GM19193 (cell line): ENCODE results near the gene GAL3ST1.

Source experiments
- POLR2A ChIP-seq: IDR thresholded peaks from 4 replicates; pipeline ENCODE4 v1.6.1; 2011; ENCODE audit not compliant: insufficient read depth, insufficient read length; ENCODE audit errors: extremely low read depth

The GAL3ST1 gene

DNA sequence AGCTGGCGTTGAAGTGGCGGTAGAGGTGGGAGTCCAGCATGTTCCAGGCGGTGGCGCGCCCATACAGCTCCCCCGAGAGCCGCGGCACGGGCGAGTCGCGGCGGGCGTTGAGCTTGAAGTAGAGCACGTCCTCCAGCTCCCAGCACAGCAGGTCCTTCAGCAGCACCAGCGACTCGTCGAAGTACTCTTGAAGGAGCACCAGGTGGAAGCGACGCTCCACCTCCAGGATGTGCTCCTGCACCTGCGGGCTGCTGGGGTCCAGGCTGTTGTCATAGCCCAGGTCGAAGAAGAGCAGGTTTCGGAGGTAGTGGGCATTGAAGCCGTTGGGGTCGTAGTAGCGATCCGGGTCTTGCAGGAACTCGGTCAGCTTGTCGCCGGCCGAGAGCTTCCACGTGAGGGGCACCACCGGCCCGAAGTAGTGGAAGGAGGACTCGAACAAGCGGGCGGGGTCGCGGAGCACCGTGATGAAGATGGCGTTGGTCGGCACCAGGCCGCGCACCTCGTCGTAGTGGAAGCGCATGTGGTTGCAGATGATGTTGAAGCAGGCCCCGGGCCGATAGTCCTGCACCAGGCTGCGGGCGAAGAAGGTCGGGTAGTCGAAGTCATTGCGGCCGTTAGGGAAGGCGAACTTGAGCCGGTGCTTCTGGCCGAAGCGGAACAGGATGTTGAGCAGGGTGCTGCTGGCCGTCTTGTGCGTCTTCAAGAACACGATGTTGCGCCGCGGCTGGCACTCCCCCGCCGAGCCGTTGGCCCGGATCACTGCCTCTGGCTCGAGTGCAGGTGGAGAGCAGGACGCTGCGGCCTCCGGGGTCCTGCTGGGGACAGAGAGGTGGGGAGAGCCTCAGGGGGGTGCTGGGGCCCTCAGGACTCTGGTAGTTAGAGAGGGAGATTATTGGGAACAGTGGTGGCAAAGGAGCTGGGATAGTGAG lies 18.9 kb downstream of the GAL3ST1 start:
- TF ChIP-seq POLR2A: no peak

DNA sequence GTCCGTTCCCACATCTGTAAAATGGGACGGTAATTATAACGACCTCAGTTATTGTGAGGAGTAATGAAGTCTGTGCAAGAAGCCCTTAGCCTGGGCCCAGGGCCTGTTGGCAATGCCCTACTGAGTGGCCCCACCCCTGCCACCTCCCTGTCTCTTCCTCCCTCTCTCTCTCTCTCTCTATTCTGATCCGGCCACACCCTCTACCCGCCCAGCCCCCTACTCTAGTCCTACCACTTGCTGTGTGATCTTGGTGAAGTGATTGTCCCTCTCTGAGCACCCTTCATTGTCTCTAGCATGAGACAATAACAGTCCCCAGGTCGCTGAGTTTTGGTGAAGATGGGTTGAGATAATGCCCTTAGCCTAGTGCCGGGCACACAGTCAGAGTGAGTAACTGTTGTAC lies 20.5 kb downstream of the GAL3ST1 start:
- no peak for TF ChIP-seq POLR2A

DNA sequence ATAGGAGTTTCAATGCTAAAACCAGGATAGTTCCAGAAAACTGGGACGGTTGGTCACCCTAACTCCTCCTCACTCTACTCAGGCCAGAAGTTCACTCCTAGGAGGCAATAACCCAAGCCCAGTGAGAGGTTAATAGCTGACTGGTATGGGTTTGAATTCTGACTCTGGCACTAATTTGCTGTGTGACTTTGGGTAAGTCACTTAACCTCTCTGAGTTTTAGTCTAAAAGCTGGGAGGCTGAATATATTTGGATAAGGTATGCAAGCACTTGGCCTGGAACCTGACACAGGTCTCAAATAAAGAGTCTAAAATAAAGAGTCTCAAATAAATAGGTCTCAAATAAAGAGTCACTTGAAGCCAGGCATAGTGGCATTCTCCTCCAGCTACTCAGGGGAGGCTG lies 21.7 kb downstream of the GAL3ST1 start:
- TF ChIP-seq POLR2A: no peak

DNA sequence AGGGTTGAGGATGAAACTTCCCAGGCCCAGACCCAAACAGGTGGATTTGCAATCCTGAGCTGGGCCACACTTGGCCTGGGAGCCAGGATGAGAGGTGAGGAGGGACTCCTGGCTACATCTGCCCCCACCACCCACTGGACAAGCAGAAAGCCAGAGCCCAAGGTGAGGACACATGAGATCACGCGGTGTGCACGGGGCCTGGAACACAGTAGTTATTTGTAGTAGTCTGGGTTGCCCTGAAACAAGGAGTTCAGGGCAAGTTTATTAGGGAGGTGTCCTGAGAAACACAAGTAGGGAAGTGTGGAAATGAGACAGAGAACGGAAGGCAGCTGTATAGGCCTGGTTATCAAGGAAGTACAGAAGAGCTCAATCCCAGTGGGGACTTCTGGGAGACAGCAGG lies 27.3 kb downstream of the GAL3ST1 start:
- no peak for TF ChIP-seq POLR2A

DNA sequence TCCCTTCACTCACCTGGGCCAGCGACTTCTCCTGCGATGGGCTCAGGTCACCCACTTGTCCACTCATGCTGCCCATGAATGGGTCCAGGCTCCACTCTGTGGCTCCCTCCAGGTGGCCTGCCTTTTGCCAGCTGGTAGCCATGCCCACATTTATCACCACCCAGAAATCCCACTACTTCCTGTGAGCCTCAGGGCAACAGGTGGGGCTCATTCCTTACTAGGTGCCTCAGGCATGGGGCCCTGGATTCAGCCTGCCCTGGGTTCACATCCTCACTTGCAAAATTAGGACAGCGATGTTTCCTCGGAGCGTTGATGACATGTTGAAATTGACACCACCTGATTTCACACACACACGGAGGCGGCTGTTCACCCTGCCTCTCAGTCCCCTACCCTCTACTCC lies 27.8 kb downstream of the GAL3ST1 start, which contains the start of gene SEC14L6:
TSS of gene SEC14L6 (minus strand) at position 126 of the 400 bp plus-strand sequence. CDS start at position 67, 59 bp downstream.
- no peak for TF ChIP-seq POLR2A

DNA sequence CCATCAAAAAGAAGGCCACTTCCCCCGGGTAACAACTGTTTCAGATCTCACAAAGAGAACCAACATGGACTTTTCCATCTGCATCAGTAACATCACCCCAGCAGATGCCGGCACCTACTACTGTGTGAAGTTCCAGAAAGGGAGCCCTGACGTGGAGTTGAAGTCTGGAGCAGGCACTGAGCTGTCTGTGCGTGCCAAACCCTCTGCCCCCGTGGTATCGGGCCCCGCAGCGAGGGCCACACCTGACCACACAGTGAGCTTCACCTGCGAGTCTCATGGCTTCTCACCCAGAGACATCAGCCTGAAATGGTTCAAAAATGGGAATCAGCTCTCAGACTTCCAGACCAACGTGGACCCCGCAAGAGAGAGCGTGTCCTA lies 31.7 kb downstream of the GAL3ST1 start:
- TF ChIP-seq POLR2A: no peak

DNA sequence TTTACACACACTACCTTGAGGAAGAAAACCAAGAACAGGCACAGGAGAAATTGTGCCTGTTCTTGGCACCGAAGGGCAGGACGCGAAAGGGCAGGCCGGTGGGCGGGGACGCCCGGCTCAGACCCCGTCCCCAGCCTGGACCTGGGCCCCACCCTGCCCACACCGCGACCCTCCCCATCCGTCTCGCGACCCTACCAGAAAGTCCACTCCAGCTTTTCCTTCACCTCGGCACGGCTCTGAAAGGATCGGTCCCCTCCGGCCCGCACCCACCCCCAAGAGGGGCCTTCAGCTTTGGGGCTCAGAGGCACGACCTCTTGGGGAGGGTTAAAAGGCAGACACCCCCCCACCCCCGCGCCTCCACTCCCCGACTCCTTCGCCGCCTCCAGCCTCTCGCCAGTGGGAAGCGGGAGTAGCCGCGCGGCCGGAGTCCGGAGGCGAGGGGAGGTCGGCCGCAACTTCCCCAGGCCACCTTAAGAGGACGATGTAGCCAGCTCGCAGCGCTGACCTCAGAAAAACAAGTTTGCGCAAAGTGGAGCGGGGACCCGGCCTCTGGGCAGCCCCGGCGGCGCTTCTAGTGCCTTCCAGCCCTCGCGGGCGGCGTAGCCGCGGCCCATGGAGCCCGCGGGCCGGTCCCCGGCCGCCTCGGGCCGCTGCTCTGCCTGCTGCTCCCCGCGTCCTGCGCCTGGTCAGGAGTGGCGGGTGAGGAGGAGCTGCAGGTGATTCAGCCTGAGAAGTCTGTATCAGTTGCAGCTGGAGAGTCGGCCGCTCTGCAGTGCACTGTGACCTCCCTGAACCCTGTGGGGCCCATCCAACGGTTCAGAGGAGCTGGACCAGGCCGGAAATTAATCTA lies 32.3 kb downstream of the GAL3ST1 start:
- no peak for TF ChIP-seq POLR2A

DNA sequence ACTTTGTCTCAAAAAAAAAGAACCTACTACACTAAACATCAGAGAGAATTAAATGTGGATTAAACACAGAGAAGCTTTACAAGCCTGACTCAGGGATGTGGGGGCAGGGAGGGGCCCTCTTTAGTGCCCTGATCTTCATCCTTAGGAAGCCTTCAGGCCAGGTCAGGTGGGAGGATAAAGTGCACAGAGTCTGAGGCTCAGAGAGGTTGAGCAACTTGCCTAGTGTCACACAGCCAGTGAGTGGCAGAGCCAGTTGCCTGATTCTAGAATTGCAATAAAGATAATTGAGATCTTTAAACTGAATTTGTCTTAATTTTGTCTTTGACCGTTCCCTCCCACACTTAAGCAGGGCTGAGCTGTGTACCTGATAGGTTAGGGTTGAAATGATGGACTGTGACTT lies 35.1 kb downstream of the GAL3ST1 start:
- no peak for TF ChIP-seq POLR2A

DNA sequence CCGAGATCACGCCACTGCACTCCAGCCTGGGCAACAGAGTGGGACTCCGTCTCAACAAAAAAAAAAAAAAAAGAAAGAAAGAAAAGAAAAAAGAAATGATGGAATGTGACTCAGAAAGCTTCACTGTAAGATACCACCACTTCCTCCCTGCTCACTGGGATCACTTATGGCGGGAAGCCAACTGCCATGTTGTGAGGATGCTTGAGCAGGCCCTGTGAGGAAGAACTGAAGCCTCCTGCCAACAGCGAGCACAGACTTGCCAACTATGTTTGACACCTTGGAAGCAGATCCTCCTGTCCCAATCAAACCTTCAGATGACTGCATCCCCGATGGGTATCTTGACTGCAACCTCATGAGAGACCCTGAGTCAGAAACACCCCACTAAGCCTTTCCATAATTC lies 36.2 kb downstream of the GAL3ST1 start:
- no peak for TF ChIP-seq POLR2A

DNA sequence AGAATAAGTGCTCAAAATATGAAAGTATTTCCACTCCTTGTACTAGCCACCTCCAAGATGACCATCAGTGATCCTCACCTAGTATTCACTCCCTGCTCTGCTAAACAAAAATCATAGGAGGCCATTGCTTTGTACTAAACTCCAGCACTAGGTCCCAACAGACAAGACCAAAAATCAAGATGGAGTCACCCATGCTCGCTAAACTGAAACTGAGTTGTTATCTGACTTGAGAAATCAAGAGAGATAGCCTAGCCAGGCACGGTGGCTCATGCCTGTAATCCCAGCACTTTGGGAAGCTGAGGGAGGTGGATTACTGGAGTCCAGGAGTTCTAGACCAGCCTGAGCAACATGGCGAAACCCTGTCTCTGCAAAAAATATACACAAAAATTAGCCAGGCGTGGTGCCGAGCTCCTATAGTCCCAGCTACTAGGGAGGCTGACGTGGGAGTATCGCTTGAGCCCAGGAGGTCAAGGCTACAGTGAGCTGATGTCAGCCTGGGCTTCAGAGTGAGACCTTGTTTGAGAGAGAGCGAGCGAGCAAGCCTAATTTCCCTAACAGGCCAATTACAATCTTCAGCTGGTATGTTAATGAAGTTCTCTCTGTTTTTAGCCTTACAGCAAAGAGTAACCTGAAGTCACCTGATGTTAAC lies 37.3 kb downstream of the GAL3ST1 start:
- no peak for TF ChIP-seq POLR2A

DNA sequence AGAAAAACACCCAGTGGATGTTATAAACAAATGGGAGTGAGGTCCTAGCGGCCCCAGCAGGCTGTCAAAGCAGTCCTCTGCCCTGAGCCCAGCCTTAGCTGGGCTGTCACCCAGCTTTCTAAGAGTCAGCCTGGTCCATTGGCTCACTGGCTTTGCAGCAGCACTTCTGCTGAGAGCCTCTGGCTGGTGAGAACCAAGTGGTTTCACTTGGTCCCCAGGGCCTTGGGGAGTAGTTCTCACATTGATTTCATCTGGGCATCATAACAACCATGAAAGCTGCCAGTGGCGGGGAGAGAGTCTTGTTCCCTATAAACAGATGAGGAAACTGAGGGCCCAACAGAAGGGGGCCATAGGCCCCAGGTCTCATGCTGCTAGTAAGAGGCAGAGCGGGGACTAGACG lies 39.3 kb downstream of the GAL3ST1 start:
- no peak for TF ChIP-seq POLR2A

DNA sequence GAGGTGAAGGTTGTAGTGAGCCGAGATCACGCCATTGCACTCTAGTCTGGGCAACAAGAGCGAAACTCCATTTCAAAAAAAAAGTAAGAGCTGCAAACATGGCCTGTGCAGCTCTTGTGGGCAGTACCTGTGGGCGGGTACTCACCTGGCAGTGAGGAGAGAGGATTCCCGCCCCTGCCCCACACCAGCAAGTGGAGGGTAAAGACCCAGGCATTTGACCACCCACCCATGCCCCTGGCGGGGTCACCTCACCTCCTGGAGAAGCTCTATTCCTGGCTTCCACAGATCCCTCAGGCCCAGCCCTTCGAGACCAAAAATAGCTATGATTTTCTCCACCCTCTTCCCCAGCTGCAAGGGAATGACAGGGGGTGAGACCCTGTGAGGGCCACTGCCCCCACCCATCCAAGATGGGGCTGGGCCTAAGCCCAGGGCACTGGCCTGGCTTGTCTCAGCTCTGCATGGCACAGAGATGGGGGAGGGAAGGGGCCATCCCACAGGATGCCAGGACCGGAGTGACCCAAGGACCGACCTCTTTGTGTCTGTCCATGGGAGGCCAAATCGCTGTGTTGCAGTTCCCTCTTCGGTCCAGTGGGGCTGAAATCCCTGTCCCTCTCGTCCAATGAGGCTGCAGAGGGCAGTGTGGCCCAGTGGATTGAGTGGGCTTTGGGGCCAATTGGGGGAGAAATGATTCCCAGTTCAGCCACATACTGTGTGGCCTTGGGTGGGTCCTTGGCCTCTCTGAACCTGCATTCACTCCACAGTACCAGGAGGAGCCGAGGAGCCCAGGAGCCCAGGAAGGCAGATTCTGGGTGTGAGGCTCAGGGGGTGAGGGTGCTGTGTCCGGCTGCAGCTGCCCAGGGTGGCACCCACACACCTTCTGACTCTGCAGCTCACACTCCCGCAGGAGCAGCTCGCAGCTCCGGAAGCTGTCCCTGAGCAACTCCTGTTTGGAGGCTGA lies 42.5 kb downstream of the GAL3ST1 start:
- no peak for TF ChIP-seq POLR2A

DNA sequence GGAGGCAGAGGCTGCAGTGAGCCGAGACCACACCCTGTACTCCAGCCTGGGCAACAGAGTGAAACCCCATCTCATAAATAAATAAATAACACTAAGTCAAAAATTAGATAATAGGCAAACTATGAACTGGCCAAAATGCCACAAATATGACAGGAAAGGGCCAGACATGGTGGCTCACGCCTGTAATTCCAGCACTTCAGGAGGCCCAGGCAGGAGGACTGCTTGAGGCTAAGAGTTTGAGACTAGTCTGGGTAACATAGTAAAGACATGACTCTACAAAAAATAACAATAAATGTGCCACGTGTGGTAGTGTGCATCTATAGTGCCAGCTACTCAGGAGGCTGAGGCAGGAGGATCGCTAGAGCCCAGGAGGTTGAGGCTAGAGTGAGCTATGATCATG lies 47.8 kb downstream of the GAL3ST1 start:
- TF ChIP-seq POLR2A: no peak
